HG03439 (cell line): ENCODE results near the gene ANKRD33B.
"Not testable (repeated sequence)": the region's sequence is repeated elsewhere in the genome, so short reads cannot be mapped to it uniquely, and the experiment has no call there.

ENCODE experiments used
- ATAC-seq: cut with Tn5 transposase; IDR thresholded peaks from one replicate; pipeline ENCODE4 v1.9.1; 2021; ENCODE audit warnings: mild to moderate bottlenecking, moderate library complexity; ENCODE audit not compliant: unreplicated experiment

Gene ANKRD33B

GRCh38 chr5:10633271-10634049 is 69.6 kb downstream of the ANKRD33B start:
- ATAC-seq, result no peak

- ATAC-seq, result no peak
Measured at GRCh38 chr5:10634050-10634449, 70.2 kb downstream of the ANKRD33B start.

GRCh38 chr5:10634562-10634961 is 70.7 kb downstream of the ANKRD33B start:
- no peak for ATAC-seq

GRCh38 chr5:10635257-10635866 is 71.5 kb downstream of the ANKRD33B start:
- ATAC-seq, result peak; percentile 58

- ATAC-seq, result no peak
Measured at GRCh38 chr5:10635867-10636350, 72.0 kb downstream of the ANKRD33B start.

GRCh38 chr5:10636363-10637142 is 72.7 kb downstream of the ANKRD33B start:
- no peak for ATAC-seq

GRCh38 chr5:10637944-10638343 is 74.1 kb downstream of the ANKRD33B start:
- no peak for ATAC-seq

GRCh38 chr5:10638723-10639122 is 74.9 kb downstream of the ANKRD33B start:
- ATAC-seq, result not testable (repeated sequence)

GRCh38 chr5:10639846-10640368 is 76.0 kb downstream of the ANKRD33B start:
- no peak for ATAC-seq

- no peak for ATAC-seq
Measured at GRCh38 chr5:10642367-10642766, 78.5 kb downstream of the ANKRD33B start.

- no peak for ATAC-seq
Measured at GRCh38 chr5:10644192-10644591, 80.3 kb downstream of the ANKRD33B start.

GRCh38 chr5:10645146-10645545 is 81.3 kb downstream of the ANKRD33B start:
- ATAC-seq, result no peak

- no peak for ATAC-seq
Measured at GRCh38 chr5:10645671-10646070, 81.8 kb downstream of the ANKRD33B start.

GRCh38 chr5:10647640-10648039 is 83.8 kb downstream of the ANKRD33B start:
- no peak for ATAC-seq

GRCh38 chr5:10648806-10649665 is 85.2 kb downstream of the ANKRD33B start:
- no peak for ATAC-seq

- ATAC-seq, result no peak
Measured at GRCh38 chr5:10649666-10650380, 86.0 kb downstream of the ANKRD33B start.

- no peak for ATAC-seq
Measured at GRCh38 chr5:10652151-10652550, 88.3 kb downstream of the ANKRD33B start.

- ATAC-seq, result no peak
Measured at GRCh38 chr5:10652606-10653005, 88.7 kb downstream of the ANKRD33B start.

GRCh38 chr5:10653043-10653442 is 89.2 kb downstream of the ANKRD33B start:
- no peak for ATAC-seq
